ENCODE measurements around the gene FBXO4. TPM values are rescaled to one million over a fixed set of nuclear protein-coding genes. Genes with fewer than 3 reads are reported as not detected.

FBXO4 gene
- total and polyA plus RNA-seq, 2 experiments from 2014 or later, result 10.3 to 15.3 TPM

- no peak for TF ChIP-seq EZH2 (IDR thresholded peaks at IDR 0.05; ENCODE audit: borderline replicate concordance)
- no peak for TF ChIP-seq EZH2phosphoT487 (IDR thresholded peaks at IDR 0.05; ENCODE audit: low read depth, severe bottlenecking, unreplicated experiment)
- no peak for TF ChIP-seq CTCF (IDR thresholded peaks at IDR 0.05; ENCODE audit: poor library complexity)
- Histone ChIP-seq H3K79me2 (no peaks in the 10 kb centered on the region), H3K4me3 (no peak overlapping the region), H3K9me3 (ENCODE audit: low read depth) (no peaks in the 10 kb centered on the region), H3K27me3 (no peaks in the 10 kb centered on the region), H3K36me3 (replicated peaks; ENCODE audit: insufficient read depth, low read depth) (no peaks in the 10 kb centered on the region), H4K20me1 (ENCODE audit: insufficient read depth, poor library complexity, severe bottlenecking) (no peaks in the 10 kb centered on the region), H3K27ac (no peak overlapping the region), H2AFZ (no peak overlapping the region), H3K9me2 (replicated peaks; ENCODE audit: insufficient read depth) (no peaks in the 10 kb centered on the region), H3K4me2 (no peak overlapping the region), H3K4me1 (ENCODE audit: insufficient read depth) (peaks cover 6% of the 10 kb centered on the region)
- no peak for DNase-seq (ENCODE audit: low spot score)
- 96% methylated on average over 1 of the region's 1 CpG for WGBS (ENCODE audit: low lambda C conversion rate, missing lambda C conversion rate)
Observed at GRCh38 chr5:41921166-41921565, 3.9 kb upstream of the FBXO4 start.

- no peak for TF ChIP-seq EZH2phosphoT487 (IDR thresholded peaks at IDR 0.05; ENCODE audit: low read depth, severe bottlenecking, unreplicated experiment)
- TF ChIP-seq EZH2 (IDR thresholded peaks at IDR 0.05; ENCODE audit: borderline replicate concordance), result no peak
- no peak for TF ChIP-seq CTCF (IDR thresholded peaks at IDR 0.05; ENCODE audit: poor library complexity)
- WGBS (ENCODE audit: low lambda C conversion rate, missing lambda C conversion rate), result 73% methylated on average over 1 of the region's 1 CpG
- H3K79me2 ChIP-seq, result no peaks in the 10 kb centered on the region
- no peak overlapping the region for H3K27ac ChIP-seq
- H3K9me2 ChIP-seq (replicated peaks; ENCODE audit: insufficient read depth), result no peaks in the 10 kb centered on the region
- peaks cover 6% of the 10 kb centered on the region for H3K4me1 ChIP-seq (ENCODE audit: insufficient read depth)
- DNase-seq (ENCODE audit: low spot score), result no peak
- H2AFZ ChIP-seq, result no peak overlapping the region
- no peaks in the 10 kb centered on the region for H3K36me3 ChIP-seq (replicated peaks; ENCODE audit: insufficient read depth, low read depth)
- H3K4me2 ChIP-seq, result no peak overlapping the region
- no peaks in the 10 kb centered on the region for H3K9me3 ChIP-seq (ENCODE audit: low read depth)
- no peaks in the 10 kb centered on the region for H3K27me3 ChIP-seq
- H4K20me1 ChIP-seq (ENCODE audit: insufficient read depth, poor library complexity, severe bottlenecking), result no peaks in the 10 kb centered on the region
- H3K4me3 ChIP-seq, result no peak overlapping the region
Observed at GRCh38 chr5:41921874-41922273, 3.2 kb upstream of the FBXO4 start.

DNA sequence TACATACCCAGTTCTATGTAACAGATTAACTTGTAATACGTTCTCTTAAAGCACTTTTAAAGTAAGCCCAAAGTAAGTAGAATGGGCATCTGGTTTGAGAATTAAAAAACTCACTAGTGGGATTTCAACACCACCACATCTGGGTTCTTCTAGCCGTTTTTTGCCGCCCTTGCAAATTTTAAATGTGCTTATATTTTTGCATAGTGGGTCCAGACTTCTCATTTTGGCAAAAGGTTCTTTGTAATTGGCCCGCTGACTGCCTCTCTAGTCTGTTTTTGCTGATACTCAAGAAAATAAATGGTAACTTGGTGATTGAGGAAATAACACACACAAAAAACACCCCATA lies 582 bp upstream of the FBXO4 start:
- no peak for DNase-seq (ENCODE audit: low spot score)
- no peaks in the 10 kb centered on the region for H3K9me3 ChIP-seq (ENCODE audit: low read depth)
- no peaks in the 10 kb centered on the region for H3K36me3 ChIP-seq (replicated peaks; ENCODE audit: insufficient read depth, low read depth)
- H3K4me1 ChIP-seq (ENCODE audit: insufficient read depth), result peaks cover 6% of the 10 kb centered on the region
- peak overlapping the region; percentile 95 for H3K4me2 ChIP-seq
- H4K20me1 ChIP-seq (ENCODE audit: insufficient read depth, poor library complexity, severe bottlenecking), result no peaks in the 10 kb centered on the region
- 80% methylated on average over 4 of the region's 4 CpGs for WGBS (ENCODE audit: low lambda C conversion rate, missing lambda C conversion rate)
- TF ChIP-seq CTCF (IDR thresholded peaks at IDR 0.05; ENCODE audit: poor library complexity) (no peak), EZH2 (IDR thresholded peaks at IDR 0.05; ENCODE audit: borderline replicate concordance) (no peak), EZH2phosphoT487 (IDR thresholded peaks at IDR 0.05; ENCODE audit: low read depth, severe bottlenecking, unreplicated experiment) (no peak)
- H3K9me2 ChIP-seq (replicated peaks; ENCODE audit: insufficient read depth), result no peaks in the 10 kb centered on the region
- peak overlapping the region; percentile 73 for H3K4me3 ChIP-seq
- H3K27me3 ChIP-seq, result no peaks in the 10 kb centered on the region
- peak overlapping the region; percentile 92 for H2AFZ ChIP-seq
- peak overlapping the region; percentile 89 for H3K27ac ChIP-seq
- H3K79me2 ChIP-seq, result no peaks in the 10 kb centered on the region

DNA sequence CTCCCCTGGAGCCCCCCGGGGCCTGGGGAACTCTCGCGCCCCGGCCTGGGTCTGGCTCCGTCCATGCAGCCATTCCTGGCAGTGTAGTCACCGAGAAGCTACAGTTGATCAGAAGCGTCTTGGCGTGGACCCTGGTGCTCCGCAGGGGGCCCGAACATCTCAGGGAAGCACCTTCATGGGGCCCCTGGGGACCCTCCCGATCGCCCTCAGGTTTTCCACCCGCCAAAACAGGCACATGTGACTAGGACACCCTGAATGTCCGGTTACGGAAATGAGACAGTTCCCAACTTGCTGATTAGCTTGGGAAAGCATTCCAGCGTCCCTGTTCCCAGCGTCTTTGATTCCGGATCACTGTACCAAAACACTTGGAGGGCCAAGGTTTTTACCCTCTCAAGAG lies 472 bp downstream of the FBXO4 start:
- no peaks in the 10 kb centered on the region for H3K9me3 ChIP-seq (ENCODE audit: low read depth)
- H4K20me1 ChIP-seq (ENCODE audit: insufficient read depth, poor library complexity, severe bottlenecking), result no peaks in the 10 kb centered on the region
- DNase-seq (ENCODE audit: low spot score), result no peak
- peaks cover 6% of the 10 kb centered on the region for H3K4me1 ChIP-seq (ENCODE audit: insufficient read depth)
- H2AFZ ChIP-seq, result peak overlapping the region; percentile 92
- H3K9me2 ChIP-seq (replicated peaks; ENCODE audit: insufficient read depth), result no peaks in the 10 kb centered on the region
- no peaks in the 10 kb centered on the region for H3K36me3 ChIP-seq (replicated peaks; ENCODE audit: insufficient read depth, low read depth)
- 20% methylated on average over 18 of the region's 18 CpGs for WGBS (ENCODE audit: low lambda C conversion rate, missing lambda C conversion rate)
- H3K27ac ChIP-seq, result peak overlapping the region; percentile 89
- H3K27me3 ChIP-seq, result no peaks in the 10 kb centered on the region
- TF ChIP-seq CTCF (IDR thresholded peaks at IDR 0.05; ENCODE audit: poor library complexity) (no peak), EZH2 (IDR thresholded peaks at IDR 0.05; ENCODE audit: borderline replicate concordance) (no peak), EZH2phosphoT487 (IDR thresholded peaks at IDR 0.05; ENCODE audit: low read depth, severe bottlenecking, unreplicated experiment) (no peak)
- no peaks in the 10 kb centered on the region for H3K79me2 ChIP-seq
- peak overlapping the region; percentile 95 for H3K4me2 ChIP-seq
- H3K4me3 ChIP-seq, result peak overlapping the region; percentile 73
